Measurements from ENCODE around the gene MMP7.

- TF ChIP-seq YY1 (IDR thresholded peaks at IDR 0.05; ENCODE audit: low read depth) = no peak
- TF ChIP-seq FOXM1 (IDR thresholded peaks at IDR 0.05; ENCODE audit: low read depth) = no peak
- no peak for TF ChIP-seq CTCF (IDR thresholded peaks at IDR 0.05)
- TF ChIP-seq POLR2AphosphoS5 (IDR thresholded peaks at IDR 0.05; ENCODE audit: low read depth, low read length) = no peak
- TF ChIP-seq RFX5 (IDR thresholded peaks at IDR 0.05; ENCODE audit: low read length) = no peak
- no peak for TF ChIP-seq TEAD4 (IDR thresholded peaks at IDR 0.05; ENCODE audit: borderline replicate concordance, insufficient read depth)
- no peak for TF ChIP-seq EP300 (IDR thresholded peaks at IDR 0.05; ENCODE audit: borderline replicate concordance in 1 of 2, low read depth in 1 of 2, low read length in 1 of 2)
- TF ChIP-seq USF2 (IDR thresholded peaks at IDR 0.05; ENCODE audit: borderline replicate concordance, low read depth, low read length) = no peak
- TF ChIP-seq USF1 (IDR thresholded peaks at IDR 0.05; ENCODE audit: borderline replicate concordance, low read depth) = no peak
Measured at GRCh38 chr11:102489186-102490145, 41.1 kb downstream of the MMP7 start.

All from SK-N-SH (cell line).